GM21529 (cell line): ENCODE measurements around the gene TENT4A.
A peak's percentile ranks its signal among the peaks of the same experiment; 100 is the strongest.

Source experiments
- ATAC-seq: cut with Tn5 transposase; IDR thresholded peaks from one replicate; pipeline ENCODE4 v1.9.1; 2021; ENCODE audit not compliant: unreplicated experiment

TENT4A gene

DNA sequence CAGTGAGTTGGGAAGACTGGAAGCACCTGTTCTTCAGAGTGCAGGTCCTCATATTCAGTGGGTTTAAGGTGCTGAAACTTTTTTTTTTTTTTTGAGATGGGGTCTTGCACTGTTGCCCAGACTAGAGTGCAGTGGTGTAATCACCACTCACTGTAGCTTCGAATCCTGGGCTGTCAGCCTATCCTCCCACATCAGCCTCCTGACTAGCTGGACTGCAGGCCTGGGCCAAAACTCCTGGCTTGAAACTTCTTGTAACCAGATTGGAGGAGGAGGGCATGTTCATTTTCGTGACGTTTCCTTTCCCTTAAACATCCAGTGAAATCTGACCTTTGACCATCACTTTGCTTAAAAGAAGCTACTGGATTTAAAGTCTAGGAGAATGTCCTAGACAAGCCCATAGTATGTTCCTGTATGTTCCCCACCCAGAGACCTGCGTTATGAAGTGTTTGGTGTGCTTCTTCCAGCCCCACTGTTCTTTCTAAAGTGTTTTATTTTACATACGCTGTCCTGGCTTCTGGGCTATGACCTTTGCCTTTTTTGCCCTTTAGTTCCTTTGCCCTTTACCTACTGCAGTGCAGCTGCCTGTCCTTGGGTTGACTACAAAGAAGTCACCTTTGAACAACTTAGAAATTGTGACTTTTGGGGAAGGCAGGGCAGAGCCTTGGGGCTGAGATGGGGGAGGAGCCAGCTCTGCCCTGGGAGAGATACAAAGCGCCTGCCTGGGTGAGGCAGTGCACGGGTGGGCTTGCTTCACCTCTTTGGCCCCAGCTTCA lies 18.4 kb downstream of the TENT4A start:
- no peak for ATAC-seq

DNA sequence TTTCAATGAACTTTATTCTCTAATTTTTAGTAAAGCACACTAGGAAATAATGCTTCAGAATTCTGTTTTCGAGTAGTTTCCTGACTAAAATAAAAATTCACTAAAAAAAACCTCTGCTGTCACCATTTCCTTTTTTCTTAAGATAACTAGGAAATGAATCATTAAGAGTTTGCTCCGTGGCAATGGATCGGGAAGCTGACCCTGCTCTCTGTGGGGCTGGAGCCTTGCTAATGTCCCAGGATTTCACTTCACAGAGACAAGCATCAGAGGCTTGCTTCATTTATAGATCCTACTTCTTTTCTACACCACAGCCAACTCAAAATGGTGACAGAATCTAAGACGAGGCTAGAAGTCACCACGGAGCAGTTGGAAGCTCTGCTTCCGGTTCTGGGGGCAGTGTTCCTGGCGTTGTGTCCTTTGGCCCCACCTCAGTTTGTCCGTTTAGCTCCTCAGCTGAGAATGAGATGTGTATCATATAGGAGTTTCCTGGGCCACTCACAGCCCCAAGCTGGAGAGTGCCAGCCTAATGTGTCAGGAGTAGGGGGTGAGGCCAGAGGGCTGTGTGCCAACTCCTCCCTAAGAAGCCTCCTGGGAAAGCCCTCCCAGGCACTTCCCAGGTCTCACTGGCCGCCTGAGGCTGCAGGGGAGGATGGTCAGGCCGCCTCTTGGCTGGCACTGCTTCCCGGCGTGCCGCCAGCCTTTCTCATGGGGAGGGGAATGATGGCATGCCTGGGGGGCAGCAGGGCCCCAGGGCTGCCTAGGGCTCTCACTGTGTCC lies 19.6 kb downstream of the TENT4A start:
- ATAC-seq = no peak

DNA sequence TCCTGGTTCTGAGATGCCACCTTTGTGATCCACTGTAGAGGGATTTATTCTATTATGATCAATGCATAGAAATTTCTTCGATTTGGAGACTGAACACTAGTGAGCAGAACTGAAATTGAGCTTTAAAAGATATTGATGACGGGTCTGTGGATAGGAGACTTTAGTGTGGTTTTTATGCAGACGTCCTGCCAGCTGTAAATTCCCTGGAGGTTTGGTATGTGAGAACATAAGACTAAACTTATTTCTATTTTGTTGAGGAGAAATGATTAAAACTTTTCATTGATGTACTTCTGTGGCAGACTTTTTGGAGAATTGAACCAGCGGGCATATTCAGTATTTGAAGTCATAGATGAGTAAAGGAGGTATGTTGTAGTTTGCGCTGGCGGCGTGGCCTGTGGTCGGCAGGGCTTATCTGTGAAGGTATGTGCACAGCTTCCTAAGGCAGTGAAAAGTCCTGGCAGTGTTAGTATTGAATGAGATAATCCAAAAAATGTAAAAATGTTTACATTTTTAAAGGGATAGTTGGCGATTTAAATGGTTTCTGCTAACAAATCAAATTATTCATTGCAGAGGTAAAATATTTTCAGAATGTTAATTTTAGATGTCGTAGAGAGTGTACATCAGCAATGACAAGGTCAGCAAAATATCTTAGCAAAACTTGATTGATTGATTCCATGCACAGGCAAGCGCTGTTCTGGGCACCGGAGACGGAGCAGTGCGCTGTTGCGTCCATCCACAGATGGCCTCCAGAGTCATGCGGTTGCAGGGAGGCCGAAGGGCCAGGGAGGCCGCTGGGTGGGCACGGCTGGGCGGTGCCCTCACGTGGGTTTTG lies 20.4 kb downstream of the TENT4A start:
- no peak for ATAC-seq

DNA sequence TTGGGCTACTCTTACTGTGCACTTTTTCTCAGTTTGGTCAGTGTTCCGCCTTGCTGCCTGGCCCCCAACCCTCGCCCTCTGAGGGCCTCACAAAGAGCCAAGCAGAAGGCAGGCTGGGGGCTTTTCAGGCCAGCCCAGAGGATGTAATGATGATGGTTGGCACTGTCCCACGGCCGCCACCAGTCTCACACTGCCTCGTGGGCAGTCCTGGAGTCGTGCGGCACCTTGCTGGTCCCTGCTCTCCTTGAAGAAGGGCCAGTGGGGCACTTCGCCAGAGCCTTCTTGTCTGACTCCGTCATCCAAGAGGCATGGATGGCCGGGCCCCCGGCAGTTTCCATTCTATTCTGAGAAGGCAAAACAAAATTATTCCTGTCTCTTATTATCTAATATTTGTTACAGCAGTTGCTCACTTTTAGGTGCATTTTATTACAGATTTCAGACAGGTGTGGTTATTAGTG lies 21.0 kb downstream of the TENT4A start:
- no peak for ATAC-seq

DNA sequence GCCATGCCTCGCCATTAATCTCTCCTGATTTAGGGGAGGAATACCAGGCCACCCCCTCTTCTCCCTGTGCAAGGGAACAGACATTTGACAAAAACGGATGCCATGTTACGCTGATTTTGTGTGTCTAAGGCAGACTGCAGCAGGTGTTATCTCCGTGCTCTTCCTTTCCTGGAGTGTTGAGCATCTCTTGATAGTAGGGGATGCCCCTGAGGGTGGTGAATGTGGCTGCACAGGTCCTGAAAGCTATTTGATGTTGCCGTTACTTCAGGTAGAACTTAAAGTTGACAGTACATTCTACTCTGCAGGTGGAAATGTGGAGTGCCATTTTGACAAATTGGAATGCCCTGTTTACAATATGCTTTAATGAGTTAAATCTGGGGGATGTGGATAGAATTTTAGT lies 21.5 kb downstream of the TENT4A start:
- ATAC-seq = no peak

DNA sequence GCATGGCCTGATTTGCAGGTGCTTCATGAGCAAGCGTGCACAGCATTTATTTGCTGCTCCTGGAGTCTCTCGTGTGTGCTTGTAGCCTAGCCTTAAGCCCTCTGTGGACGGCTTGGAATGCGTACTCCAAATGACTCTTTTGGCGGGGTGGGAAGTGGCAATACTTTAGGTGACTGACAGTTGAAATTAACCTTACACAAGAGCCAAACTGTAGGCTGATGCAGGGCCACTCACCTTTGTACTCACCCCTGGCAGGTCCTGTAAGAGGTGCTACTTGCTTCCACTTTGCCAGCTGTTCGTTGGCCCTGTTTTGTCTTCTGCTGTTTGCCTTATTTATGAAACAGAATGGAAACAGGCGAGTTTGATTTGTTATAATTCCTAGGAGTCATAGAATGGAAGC lies 22.9 kb downstream of the TENT4A start:
- no peak for ATAC-seq

- ATAC-seq = no peak
Observed at GRCh38 chr5:6736524-6737042, 23.4 kb downstream of the TENT4A start.

DNA sequence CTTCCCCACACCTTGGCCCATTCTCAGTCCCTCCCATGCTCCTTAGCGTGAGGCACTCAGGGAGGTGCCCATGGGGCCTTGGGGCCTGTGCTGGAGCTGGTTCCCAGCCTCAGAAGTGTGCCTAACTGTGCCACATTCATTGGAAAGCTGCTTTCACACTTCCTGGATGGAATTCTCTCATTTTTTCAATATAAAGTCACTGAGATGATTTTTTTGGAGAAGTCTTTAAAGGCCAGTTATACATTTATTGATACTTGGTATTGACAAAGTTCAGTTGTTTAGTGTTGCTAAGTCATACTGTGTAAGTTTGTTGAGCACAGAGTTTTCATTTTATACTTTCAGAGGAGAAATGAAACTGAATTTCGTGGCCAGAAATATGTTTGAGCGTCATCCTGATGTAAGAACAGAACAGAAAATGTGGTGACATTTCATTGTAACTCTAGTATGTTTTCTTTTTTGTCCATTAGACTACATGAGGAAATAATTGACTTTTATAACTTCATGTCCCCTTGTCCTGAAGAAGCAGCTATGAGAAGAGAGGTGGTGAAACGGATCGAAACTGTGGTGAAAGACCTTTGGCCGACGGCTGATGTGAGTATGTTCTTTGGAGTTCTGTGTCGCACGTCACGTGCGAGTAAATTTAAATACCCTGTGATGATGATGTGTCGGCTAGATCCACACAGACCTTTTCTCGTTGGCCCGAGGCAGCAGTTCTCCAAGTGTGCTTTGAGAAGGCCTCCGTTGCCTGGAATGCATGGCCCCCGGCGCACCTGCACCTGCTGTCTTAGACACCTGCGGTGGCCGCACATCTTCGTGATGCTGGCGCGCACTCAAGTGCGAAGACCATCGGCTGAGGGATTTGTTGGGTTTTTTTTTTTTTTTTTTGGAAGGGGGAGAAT lies 24.1 kb downstream of the TENT4A start:
- peak; percentile 77 for ATAC-seq

GRCh38 chr5:6739603-6740002 lies 26.4 kb downstream of the TENT4A start:
- no peak for ATAC-seq

- no peak for ATAC-seq
Observed at GRCh38 chr5:6740586-6741150, 27.4 kb downstream of the TENT4A start.

DNA sequence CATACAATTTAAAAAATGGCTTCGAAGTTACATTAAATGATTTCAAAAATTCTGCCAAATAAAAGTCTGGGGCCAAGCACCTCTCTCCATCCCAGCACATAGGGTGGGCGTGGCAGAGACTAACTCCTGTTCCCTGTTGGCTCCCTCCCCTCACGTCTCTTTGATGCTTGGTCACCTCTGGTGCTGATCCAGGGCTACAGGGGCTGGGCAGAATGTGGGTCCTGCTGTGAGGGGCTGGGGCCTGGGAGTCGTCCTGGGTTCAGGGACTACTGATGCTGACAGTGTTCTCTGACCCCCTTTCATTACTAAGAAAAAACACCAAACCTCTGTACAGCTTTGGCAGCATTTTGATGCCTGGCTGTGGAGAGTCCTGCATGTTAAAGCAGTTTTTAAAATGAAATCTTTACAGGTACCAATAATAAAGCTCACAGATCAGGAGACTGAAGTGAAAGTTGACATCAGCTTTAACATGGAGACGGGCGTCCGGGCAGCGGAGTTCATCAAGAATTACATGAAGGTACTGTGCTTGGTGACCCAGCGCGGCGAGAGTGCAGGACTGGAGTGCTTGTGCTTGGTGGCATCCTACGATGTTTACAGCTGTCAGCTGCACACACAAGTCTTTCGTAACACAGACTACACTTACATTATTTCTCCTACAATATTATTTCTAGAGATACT lies 29.0 kb downstream of the TENT4A start:
- ATAC-seq = no peak

DNA sequence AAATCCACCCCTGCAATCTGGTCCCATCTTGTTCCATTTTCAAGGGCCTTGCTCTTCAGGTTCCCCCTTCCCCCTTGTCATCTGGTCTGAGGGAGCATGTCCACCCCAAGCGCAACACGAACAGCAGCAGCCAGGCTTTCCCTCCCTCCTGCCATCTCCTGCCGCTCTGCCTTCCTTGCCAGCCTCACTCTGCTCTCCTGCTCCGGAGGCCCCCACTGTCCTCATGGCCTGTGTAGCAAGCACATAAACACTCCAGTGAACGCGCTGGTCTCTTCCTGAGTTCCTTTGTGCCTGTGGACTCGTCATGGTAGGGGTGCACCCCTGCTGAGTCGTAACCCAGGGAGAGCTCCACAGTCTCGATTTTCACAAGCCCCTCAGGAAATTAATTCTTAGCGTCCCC lies 29.9 kb downstream of the TENT4A start:
- no peak for ATAC-seq

DNA sequence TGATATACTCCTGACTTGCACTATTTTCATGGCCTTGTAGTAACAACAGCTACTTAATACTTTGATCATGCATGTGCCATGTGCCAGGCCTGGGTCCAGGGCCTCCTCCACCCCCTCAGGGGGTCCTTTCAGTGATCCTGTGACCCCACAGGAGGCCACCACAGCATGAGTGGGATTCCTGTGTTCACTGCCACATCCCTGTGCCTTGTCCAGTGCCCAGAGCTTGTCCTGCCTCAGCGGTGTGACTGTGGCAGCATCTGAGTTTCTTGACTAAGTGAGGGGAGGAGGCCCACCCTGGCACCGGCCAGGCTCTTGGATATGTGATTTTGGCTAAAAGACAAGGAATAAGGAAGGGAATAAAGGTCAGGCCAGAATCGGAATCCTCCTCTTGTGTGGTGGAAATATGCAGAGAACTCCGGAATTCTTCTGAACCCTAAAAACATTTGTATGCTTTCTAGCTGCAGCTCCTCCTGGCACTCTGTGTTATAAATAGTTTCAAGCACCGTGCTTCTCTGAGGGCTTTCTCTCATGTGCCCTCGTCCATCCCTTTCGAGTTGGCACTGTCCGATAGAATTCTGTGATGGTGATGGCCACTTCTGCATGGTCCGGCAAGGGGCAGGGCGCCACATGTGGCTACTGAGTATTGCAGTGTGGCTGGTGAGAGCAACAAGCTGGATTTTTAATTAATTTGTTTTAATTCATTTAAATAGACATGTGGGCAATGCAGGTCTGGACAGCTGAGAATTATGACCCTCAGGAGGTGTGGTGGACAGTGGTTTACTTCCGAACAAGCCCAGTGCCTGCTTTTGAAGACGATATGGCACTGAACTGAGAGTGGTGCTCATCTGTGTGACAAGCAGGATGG lies 31.8 kb downstream of the TENT4A start:
- no peak for ATAC-seq

DNA sequence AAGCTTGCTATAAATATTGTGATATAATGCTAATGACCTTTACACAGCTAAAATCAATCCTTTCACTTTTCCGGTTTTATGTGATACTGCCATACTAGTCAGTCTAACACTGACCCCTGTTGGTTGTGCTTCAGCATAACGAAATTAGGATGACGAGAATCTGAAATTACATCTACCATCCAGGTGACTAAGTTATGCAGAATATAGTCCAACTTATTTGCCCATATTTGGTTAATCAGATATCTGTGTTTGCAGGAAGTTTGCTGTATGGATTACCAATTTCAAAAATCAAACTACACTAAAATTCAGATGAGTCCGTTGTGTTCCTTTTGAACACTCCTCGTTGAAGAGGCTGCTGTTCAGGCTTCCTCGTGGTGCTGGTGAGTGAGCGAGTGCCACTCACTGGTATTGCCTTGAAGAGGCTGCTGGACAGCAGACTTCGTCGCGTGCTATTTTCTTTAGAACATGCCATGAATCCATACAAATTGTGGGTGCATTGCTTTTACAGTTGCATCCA lies 32.5 kb downstream of the TENT4A start:
- peak; percentile 73 for ATAC-seq

DNA sequence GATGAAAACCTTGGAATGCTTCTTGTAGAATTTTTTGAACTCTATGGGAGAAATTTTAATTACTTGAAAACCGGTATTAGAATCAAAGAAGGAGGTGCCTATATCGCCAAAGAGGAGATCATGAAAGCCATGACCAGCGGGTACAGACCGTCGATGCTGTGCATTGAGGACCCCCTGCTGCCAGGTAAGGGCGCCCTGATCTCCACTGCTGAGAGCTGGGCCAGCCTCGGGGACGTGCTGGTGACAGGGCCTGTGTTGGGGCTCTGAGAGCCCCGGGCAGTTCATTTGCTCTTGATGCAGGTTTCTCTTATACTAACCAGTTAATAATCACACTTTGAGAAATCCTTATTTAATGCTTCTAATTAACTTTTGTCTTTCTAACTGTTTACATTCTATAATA lies 33.0 kb downstream of the TENT4A start:
- no peak for ATAC-seq

GRCh38 chr5:6747103-6747502 lies 33.9 kb downstream of the TENT4A start:
- ATAC-seq = no peak

GRCh38 chr5:6748142-6748541 lies 34.9 kb downstream of the TENT4A start:
- no peak for ATAC-seq

- no peak for ATAC-seq
Observed at GRCh38 chr5:6749026-6749716, 35.9 kb downstream of the TENT4A start.
